Body of pancreas (tissue), 4 donors: ENCODE measurements around the gene ANTKMT. TPM values are rescaled to one million over a fixed set of nuclear protein-coding genes. Genes with fewer than 3 reads are reported as not detected.

ENCODE experiments used
- ATAC-seq: fragments of 150-250 bp; one replicate; pipeline ENCODE4 v1.9.1; 2016
- DNase-seq, 4 donors: peaks; one replicate each; pipeline ENCODE4 v3.0.0-alpha.2; 2019
- H3K27ac ChIP-seq, 4 donors: fragments of 200-600 bp; sonication (generic); 1 replicate in 3 of 4; 2 replicates in 1 of 4; pipeline versions ENCODE4 v1.5.1 to v1.6.1; 2016 to 2019; ENCODE audit warnings: mild to moderate bottlenecking in 1 of 4, mixed read lengths in 1 of 4, moderate library complexity in 1 of 4
- H3K27me3 ChIP-seq, 2 donors: fragments of 200-600 bp; sonication (generic); one replicate each; pipeline ENCODE4 v1.6.0; 2016; ENCODE audit warnings: mild to moderate bottlenecking in 1 of 2
- H3K36me3 ChIP-seq, 2 donors: fragments of 200-600 bp; sonication (generic); replicated peaks in 1 of 2; 2 replicates each; pipeline ENCODE4 v1.5.1; 2016; ENCODE audit warnings: low read depth in 2 of 2; ENCODE audit not compliant: insufficient read depth in 1 of 2
- H3K4me1 ChIP-seq: fragments of 200-600 bp; sonication (generic); one replicate; pipeline ENCODE4 v1.6.0; 2016
- H3K4me3 ChIP-seq, 2 donors: fragments of 200-600 bp; sonication (generic); 1 replicate in 1 of 2; 2 replicates in 1 of 2; pipeline ENCODE4 v1.5.1; 2016 to 2019
- H3K9me3 ChIP-seq, 3 donors: fragments of 200-600 bp; sonication (generic); 1 replicate in 2 of 3; 2 replicates in 1 of 3; pipeline ENCODE4 v1.5.1; 2016
- POLR2A ChIP-seq, 3 donors: fragments of 450-650 bp; IDR thresholded peaks; one replicate each; pipeline ENCODE4 v1.6.1; 2016; ENCODE audit warnings: antibody characterized with exemption in 3 of 3, mild to moderate bottlenecking in 2 of 3
- WGBS, 2 donors: methylation state at CpG; one replicate each; pipeline ENCODE4 v1.1.5; 2017; 5-methylcytosine and 5-hydroxymethylcytosine counted together
- intact Hi-C: fragments of 100-400 bp; cut with DNase I; formaldehyde crosslinking; loops from one replicate; pipeline ENCODE4 v1.15.1; 2023
- total RNA-seq, 2 donors: library from RNA; depleted of rRNA; stranded (reverse); fragments of >200 nt; gene quantifications; one replicate each; pipeline ENCODE4 v1.1.0, GENCODE V29; 2016
- TF ChIP-seq, protein P1 (sequence below), 7 experiments: fragments of 450-650 bp in 4 of 7; fragments of 200-600 bp in 3 of 7; sonication (generic) in 3 of 7; IDR thresholded peaks; one replicate each; pipeline ENCODE4 v1.5.1; 2016 to 2019; ENCODE audit warnings: antibody characterized with exemption in 7 of 7

ANTKMT gene
- total RNA-seq, 2 donors from 2014 or later: 71.6 to 189 TPM

GRCh38 chr16:708019-708418 lies 12.9 kb upstream of the ANTKMT start:
- peaks cover 0 to 50% of the 10 kb centered on the region in 2 donors for H3K27me3 ChIP-seq
- H3K4me1 ChIP-seq: peaks cover 6% of the 10 kb centered on the region
- no peaks in the 10 kb centered on the region for H3K36me3 ChIP-seq
- no peak for ATAC-seq
- 31 to 50% methylated on average over 3 of the region's 3 CpGs for WGBS, 2 donors
- no peak overlapping the region for H3K4me3 ChIP-seq
- H3K27ac ChIP-seq: no peak overlapping the region
- no peak for TF ChIP-seq POLR2A (IDR thresholded peaks at IDR 0.05)
- TF ChIP-seq, protein P1, sequence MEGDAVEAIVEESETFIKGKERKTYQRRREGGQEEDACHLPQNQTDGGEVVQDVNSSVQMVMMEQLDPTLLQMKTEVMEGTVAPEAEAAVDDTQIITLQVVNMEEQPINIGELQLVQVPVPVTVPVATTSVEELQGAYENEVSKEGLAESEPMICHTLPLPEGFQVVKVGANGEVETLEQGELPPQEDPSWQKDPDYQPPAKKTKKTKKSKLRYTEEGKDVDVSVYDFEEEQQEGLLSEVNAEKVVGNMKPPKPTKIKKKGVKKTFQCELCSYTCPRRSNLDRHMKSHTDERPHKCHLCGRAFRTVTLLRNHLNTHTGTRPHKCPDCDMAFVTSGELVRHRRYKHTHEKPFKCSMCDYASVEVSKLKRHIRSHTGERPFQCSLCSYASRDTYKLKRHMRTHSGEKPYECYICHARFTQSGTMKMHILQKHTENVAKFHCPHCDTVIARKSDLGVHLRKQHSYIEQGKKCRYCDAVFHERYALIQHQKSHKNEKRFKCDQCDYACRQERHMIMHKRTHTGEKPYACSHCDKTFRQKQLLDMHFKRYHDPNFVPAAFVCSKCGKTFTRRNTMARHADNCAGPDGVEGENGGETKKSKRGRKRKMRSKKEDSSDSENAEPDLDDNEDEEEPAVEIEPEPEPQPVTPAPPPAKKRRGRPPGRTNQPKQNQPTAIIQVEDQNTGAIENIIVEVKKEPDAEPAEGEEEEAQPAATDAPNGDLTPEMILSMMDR (IDR thresholded peaks at IDR 0.05): no peak
- intact Hi-C loops: loop anchor here (10.0 kb wide), 1 partner anchor 467 kb away; no protein-coding TSS in a partner anchor
- no peaks in the 10 kb centered on the region for H3K9me3 ChIP-seq
- DNase-seq: no peak

GRCh38 chr16:708959-709358 lies 12.0 kb upstream of the ANTKMT start:
- ATAC-seq (no peak), DNase-seq (no peak)
- Histone ChIP-seq H3K27ac (no peak overlapping the region), H3K9me3 (no peaks in the 10 kb centered on the region), H3K4me3 (no peak overlapping the region), H3K36me3 (no peaks in the 10 kb centered on the region), H3K27me3 (peaks cover 0 to 40% of the 10 kb centered on the region in 2 donors), H3K4me1 (peaks cover 6% of the 10 kb centered on the region)
- intact Hi-C loops: loop anchor here (10.0 kb wide), 1 partner anchor 466 kb away; no protein-coding TSS in a partner anchor
- TF ChIP-seq, protein P1 (IDR thresholded peaks at IDR 0.05): no peak
- TF ChIP-seq POLR2A (IDR thresholded peaks at IDR 0.05): no peak
- WGBS, 2 donors: 66 to 72% methylated on average over 2 to 4 of the region's 4 CpGs

- ATAC-seq: no peak
- intact Hi-C loops: loop anchor here (5.0 to 10.0 kb wide), 2 partner anchors 342 to 465 kb away; no protein-coding TSS in a partner anchor
These were observed 11.1 kb upstream of the ANTKMT start for GRCh38 chr16:709566-710499.

DNA sequence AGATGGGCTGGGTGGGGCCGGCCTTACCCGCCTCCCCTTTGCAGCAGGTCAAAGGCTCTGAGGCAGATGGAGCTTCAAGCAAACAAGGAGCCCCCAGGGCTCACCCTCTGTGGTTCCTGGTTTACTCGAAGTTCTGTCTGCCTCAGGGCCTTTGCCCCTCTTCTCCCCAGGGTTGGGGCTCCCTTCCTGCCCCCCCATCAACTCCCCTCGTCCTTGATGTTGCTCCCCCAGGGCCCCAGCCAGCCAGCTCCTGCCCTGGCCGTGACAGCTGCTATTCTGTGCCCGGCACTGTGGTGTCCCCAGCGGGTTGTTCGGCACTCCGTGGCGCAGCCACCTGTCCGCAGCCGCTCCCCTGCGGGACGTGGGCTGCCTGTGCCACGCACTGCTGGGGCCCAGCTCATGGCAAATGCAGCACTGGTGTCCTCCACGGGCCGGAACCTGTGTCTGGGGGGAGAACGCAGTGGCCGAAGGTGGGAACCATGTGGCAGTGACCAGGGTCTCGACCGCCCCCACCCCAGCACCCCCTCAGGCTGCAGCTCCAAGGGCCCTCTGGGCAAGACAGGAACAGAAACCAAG lies 10.4 kb upstream of the ANTKMT start:
- no peak overlapping the region for H3K27ac ChIP-seq
- intact Hi-C loops: loop anchor here (5.0 kb wide), 1 partner anchor 342 kb away; no protein-coding TSS in a partner anchor
- WGBS, 2 donors: 42 to 53% methylated on average over 9 to 21 of the region's 21 CpGs

More at GRCh38 chr16:709566-710499, 11.1 kb upstream of the ANTKMT start:
- Histone ChIP-seq H3K27me3 (peaks cover 0 to 34% of the 10 kb centered on the region in 2 donors), H3K4me1 (peaks cover 14% of the 10 kb centered on the region), H3K36me3 (no peaks in the 10 kb centered on the region), H3K4me3 (no peak overlapping the region), H3K27ac (no peak overlapping the region), H3K9me3 (no peaks in the 10 kb centered on the region)
- DNase-seq: peak in 3 of 4 donors; percentile 56 to 68 (median 57)
- WGBS, 2 donors: 18 to 19% methylated on average over 14 to 30 of the region's 30 CpGs
- TF ChIP-seq, protein P1 (IDR thresholded peaks at IDR 0.05): no peak
- no peak for TF ChIP-seq POLR2A (IDR thresholded peaks at IDR 0.05)

More for the DNA sequence above, 10.4 kb upstream of the ANTKMT start:
- Histone ChIP-seq H3K4me3 (no peak overlapping the region), H3K27me3 (peaks cover 0 to 31% of the 10 kb centered on the region in 2 donors), H3K36me3 (no peaks in the 10 kb centered on the region), H3K9me3 (no peaks in the 10 kb centered on the region), H3K4me1 (peaks cover 18% of the 10 kb centered on the region)
- ATAC-seq (no peak), DNase-seq (no peak)
- no peak for TF ChIP-seq POLR2A (IDR thresholded peaks at IDR 0.05)
- TF ChIP-seq, protein P1 (IDR thresholded peaks at IDR 0.05): no peak
